Neural cell (in vitro differentiated cells): ENCODE data around the gene UVRAG. TPM values are rescaled to one million over a fixed set of nuclear protein-coding genes. Genes with fewer than 3 reads are reported as not detected.

ENCODE experiments used
- H2AFZ ChIP-seq: fragments of 200-600, 300-800 bp; sonication (generic), shearing (Covaris generic); 2 replicates; pipeline ENCODE4 v1.6.0; 2014; ENCODE audit warnings: low read depth, mild to moderate bottlenecking, antibody characterized with exemption, low read length, moderate library complexity
- H3F3A ChIP-seq: fragments of 200-600 bp; shearing (Covaris generic); 2 replicates; pipeline ENCODE4 v1.6.1; 2016; ENCODE audit warnings: mild to moderate bottlenecking, moderate library complexity, mixed read lengths, antibody characterized with exemption, low read length; ENCODE audit not compliant: insufficient read depth, poor library complexity, severe bottlenecking
- H3K27ac ChIP-seq: fragments of 200-600, 300-800 bp; sonication (generic), shearing (Covaris generic); 2 replicates; pipeline ENCODE4 v1.5.1; 2014; ENCODE audit warnings: mild to moderate bottlenecking, low read length, moderate library complexity
- H3K27me3 ChIP-seq: fragments of 300-800, 200-600 bp; sonication (generic), shearing (Covaris generic); 2 replicates; pipeline ENCODE4 v1.6.0; 2014; ENCODE audit warnings: mild to moderate bottlenecking, low read depth, low read length, moderate library complexity; ENCODE audit not compliant: insufficient read depth
- H3K36me3 ChIP-seq: fragments of 300-800, 200-600 bp; sonication (generic), shearing (Covaris generic); 2 replicates; pipeline ENCODE4 v1.5.1; 2014; ENCODE audit warnings: mild to moderate bottlenecking, antibody characterized with exemption, low read length, moderate library complexity; ENCODE audit not compliant: insufficient read depth
- H3K4me2 ChIP-seq: fragments of 300-800, 200-600 bp; sonication (generic), shearing (Covaris generic); 2 replicates; pipeline ENCODE4 v1.6.0; 2014; ENCODE audit warnings: mild to moderate bottlenecking, low read length
- H3K4me3 ChIP-seq: fragments of 300-800, 200-600 bp; sonication (generic), shearing (Covaris generic); 2 replicates; pipeline ENCODE4 v1.5.1; 2014; ENCODE audit warnings: mild to moderate bottlenecking, low read length, moderate library complexity
- H3K79me2 ChIP-seq: fragments of 200-600 bp; shearing (Covaris generic); replicated peaks from 2 replicates; pipeline ENCODE4 v1.6.0; 2014; ENCODE audit warnings: mild to moderate bottlenecking, low read length, moderate library complexity; ENCODE audit not compliant: insufficient read depth
- H3K9ac ChIP-seq: fragments of 300-800, 200-600 bp; sonication (generic), shearing (Covaris generic); 2 replicates; pipeline ENCODE4 v1.6.1; 2016; ENCODE audit warnings: mild to moderate bottlenecking, low read length, mixed read lengths
- H3K9me2 ChIP-seq: fragments of 200-600 bp; shearing (Covaris generic); 2 replicates; pipeline ENCODE4 v1.6.1; 2016; ENCODE audit warnings: mild to moderate bottlenecking, low read length, mixed read lengths; ENCODE audit not compliant: insufficient read depth
- H3K9me3 ChIP-seq: fragments of 200-600, 300-800 bp; sonication (generic), shearing (Covaris generic); 2 replicates; pipeline ENCODE4 v1.6.1; 2016; ENCODE audit warnings: mild to moderate bottlenecking, mixed run types, low read length, moderate library complexity, mixed read lengths
- H4K20me1 ChIP-seq: fragments of 200-600 bp; shearing (Covaris generic); 2 replicates; pipeline ENCODE4 v1.6.1; 2016; ENCODE audit warnings: mild to moderate bottlenecking, mixed run types; ENCODE audit not compliant: insufficient read depth
- EP300 ChIP-seq: fragments of 450-650 bp; conservative IDR thresholded peaks from 2 replicates; pipeline ENCODE4 v1.6.1; 2014; ENCODE audit warnings: antibody characterized with exemption, mild to moderate bottlenecking, moderate library complexity; ENCODE audit not compliant: poor library complexity, severe bottlenecking
- EZH2 ChIP-seq: fragments of 200-600, 300-800 bp; shearing (Covaris generic), sonication (generic); IDR thresholded peaks from 2 replicates; pipeline ENCODE4 v1.6.1; 2014; ENCODE audit warnings: antibody characterized with exemption, low read length, borderline replicate concordance, mild to moderate bottlenecking; ENCODE audit not compliant: insufficient read depth, poor library complexity, severe bottlenecking
- MXI1 ChIP-seq: fragments of 450-650 bp; conservative IDR thresholded peaks from 2 replicates; pipeline ENCODE4 v1.6.1; 2014; ENCODE audit warnings: antibody characterized with exemption, mild to moderate bottlenecking; ENCODE audit not compliant: poor library complexity, severe bottlenecking
- POLR2AphosphoS5 ChIP-seq: IDR thresholded peaks from 2 replicates; pipeline ENCODE4 v1.6.1; 2012
- RAD21 ChIP-seq: fragments of 450-650 bp; conservative IDR thresholded peaks from 2 replicates; pipeline ENCODE4 v1.6.1; 2014; ENCODE audit warnings: antibody characterized with exemption, mild to moderate bottlenecking, moderate library complexity
- SMC3 ChIP-seq: fragments of 450-650 bp; conservative IDR thresholded peaks from 2 replicates; pipeline ENCODE4 v1.6.1; 2014; ENCODE audit warnings: antibody characterized with exemption, mild to moderate bottlenecking, moderate library complexity; ENCODE audit not compliant: poor library complexity
- TAF1 ChIP-seq: IDR thresholded peaks from 2 replicates; pipeline ENCODE4 v1.6.1; 2012; ENCODE audit warnings: low read depth
- polyA plus RNA-seq: library from polyadenylated mRNA; depleted of rRNA; stranded (reverse); fragments of >200 nt; gene quantifications from 2 replicates; pipeline ENCODE4 v1.2.3, GENCODE V29; 2014
- TF ChIP-seq, protein P1 (sequence below): fragments of 450-650 bp; IDR thresholded peaks from 2 replicates; pipeline ENCODE4 v1.5.1; 2014; ENCODE audit warnings: antibody characterized with exemption, mild to moderate bottlenecking, moderate library complexity; ENCODE audit not compliant: poor library complexity, severe bottlenecking
- TF ChIP-seq, protein P2 (sequence below): IDR thresholded peaks from 2 replicates; pipeline ENCODE4 v1.6.1; 2012; ENCODE audit warnings: borderline replicate concordance

The UVRAG gene
- polyA plus RNA-seq, 1 donor from 2014 or later = 31.6 TPM

DNA sequence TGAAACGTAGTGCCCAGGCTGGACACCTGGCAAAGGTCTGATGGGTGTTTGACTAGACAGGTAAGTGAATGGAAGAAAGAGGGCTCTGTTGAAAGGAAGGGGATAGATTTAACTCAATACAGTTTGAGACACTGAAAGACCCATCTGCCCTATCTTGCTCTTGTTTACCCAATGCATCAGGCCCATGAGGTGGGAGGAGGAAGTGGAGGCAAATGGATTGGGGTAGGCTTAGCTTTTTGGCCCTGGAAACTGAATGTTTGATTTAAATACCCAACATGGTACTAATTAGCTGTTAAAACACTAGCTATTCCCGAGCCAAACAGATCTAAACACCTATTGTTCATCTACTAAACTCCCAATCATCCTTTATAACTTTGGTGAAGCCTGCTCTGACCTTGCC lies 3.5 kb upstream of the UVRAG start:
- no peak for TF ChIP-seq EZH2
- TF ChIP-seq, protein P1, sequence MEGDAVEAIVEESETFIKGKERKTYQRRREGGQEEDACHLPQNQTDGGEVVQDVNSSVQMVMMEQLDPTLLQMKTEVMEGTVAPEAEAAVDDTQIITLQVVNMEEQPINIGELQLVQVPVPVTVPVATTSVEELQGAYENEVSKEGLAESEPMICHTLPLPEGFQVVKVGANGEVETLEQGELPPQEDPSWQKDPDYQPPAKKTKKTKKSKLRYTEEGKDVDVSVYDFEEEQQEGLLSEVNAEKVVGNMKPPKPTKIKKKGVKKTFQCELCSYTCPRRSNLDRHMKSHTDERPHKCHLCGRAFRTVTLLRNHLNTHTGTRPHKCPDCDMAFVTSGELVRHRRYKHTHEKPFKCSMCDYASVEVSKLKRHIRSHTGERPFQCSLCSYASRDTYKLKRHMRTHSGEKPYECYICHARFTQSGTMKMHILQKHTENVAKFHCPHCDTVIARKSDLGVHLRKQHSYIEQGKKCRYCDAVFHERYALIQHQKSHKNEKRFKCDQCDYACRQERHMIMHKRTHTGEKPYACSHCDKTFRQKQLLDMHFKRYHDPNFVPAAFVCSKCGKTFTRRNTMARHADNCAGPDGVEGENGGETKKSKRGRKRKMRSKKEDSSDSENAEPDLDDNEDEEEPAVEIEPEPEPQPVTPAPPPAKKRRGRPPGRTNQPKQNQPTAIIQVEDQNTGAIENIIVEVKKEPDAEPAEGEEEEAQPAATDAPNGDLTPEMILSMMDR = no peak
- TF ChIP-seq EP300 = no peak
- no peak for TF ChIP-seq RAD21
- no peak for TF ChIP-seq TAF1
- TF ChIP-seq POLR2AphosphoS5 = no peak
- TF ChIP-seq SMC3 = no peak
- no peak for TF ChIP-seq MXI1
- TF ChIP-seq, protein P2, sequence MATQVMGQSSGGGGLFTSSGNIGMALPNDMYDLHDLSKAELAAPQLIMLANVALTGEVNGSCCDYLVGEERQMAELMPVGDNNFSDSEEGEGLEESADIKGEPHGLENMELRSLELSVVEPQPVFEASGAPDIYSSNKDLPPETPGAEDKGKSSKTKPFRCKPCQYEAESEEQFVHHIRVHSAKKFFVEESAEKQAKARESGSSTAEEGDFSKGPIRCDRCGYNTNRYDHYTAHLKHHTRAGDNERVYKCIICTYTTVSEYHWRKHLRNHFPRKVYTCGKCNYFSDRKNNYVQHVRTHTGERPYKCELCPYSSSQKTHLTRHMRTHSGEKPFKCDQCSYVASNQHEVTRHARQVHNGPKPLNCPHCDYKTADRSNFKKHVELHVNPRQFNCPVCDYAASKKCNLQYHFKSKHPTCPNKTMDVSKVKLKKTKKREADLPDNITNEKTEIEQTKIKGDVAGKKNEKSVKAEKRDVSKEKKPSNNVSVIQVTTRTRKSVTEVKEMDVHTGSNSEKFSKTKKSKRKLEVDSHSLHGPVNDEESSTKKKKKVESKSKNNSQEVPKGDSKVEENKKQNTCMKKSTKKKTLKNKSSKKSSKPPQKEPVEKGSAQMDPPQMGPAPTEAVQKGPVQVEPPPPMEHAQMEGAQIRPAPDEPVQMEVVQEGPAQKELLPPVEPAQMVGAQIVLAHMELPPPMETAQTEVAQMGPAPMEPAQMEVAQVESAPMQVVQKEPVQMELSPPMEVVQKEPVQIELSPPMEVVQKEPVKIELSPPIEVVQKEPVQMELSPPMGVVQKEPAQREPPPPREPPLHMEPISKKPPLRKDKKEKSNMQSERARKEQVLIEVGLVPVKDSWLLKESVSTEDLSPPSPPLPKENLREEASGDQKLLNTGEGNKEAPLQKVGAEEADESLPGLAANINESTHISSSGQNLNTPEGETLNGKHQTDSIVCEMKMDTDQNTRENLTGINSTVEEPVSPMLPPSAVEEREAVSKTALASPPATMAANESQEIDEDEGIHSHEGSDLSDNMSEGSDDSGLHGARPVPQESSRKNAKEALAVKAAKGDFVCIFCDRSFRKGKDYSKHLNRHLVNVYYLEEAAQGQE = no peak
- H2AFZ ChIP-seq = no peak overlapping the region
- no peaks in the 10 kb centered on the region for H3K9me3 ChIP-seq
- H3F3A ChIP-seq = peaks cover 3% of the 10 kb centered on the region
- peaks cover 9% of the 10 kb centered on the region for H3K79me2 ChIP-seq
- H3K9me2 ChIP-seq = no peaks in the 10 kb centered on the region
- no peak overlapping the region for H3K27ac ChIP-seq
- no peak overlapping the region for H3K9ac ChIP-seq
- no peak overlapping the region for H3K4me3 ChIP-seq
- H3K27me3 ChIP-seq = no peaks in the 10 kb centered on the region
- no peaks in the 10 kb centered on the region for H4K20me1 ChIP-seq
- no peaks in the 10 kb centered on the region for H3K36me3 ChIP-seq
- no peak overlapping the region for H3K4me2 ChIP-seq

DNA sequence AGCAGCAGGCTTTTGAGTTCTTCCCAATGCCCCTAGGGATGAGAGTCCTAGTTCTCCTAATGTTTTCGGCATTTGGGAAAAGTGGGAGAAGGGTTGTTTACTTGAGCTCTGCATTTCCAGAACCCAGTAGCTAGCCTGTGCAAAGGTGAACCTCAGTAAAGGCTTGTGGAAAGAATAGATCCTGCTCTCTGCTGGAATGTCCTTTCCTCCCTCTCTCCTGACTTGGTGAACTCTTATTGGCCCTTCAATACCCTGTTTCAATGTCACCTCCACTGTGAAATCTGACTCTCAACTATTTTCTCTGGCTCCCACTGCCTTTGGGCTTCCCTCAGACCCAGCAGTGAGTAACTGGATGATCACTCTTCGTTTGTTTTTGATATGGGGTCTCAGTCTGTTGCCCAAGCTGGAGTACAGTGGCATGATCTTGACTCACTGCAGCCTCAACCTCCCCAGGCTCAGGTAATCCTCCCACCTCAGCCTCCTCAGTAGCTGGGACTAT lies 2.4 kb upstream of the UVRAG start:
- H4K20me1 ChIP-seq = no peaks in the 10 kb centered on the region
- H3F3A ChIP-seq = peaks cover 3% of the 10 kb centered on the region
- no peaks in the 10 kb centered on the region for H3K9me2 ChIP-seq
- H3K36me3 ChIP-seq = no peaks in the 10 kb centered on the region
- no peak overlapping the region for H3K4me3 ChIP-seq
- no peak overlapping the region for H3K27ac ChIP-seq
- no peak overlapping the region for H3K4me2 ChIP-seq
- H3K9me3 ChIP-seq = no peaks in the 10 kb centered on the region
- H3K79me2 ChIP-seq = peaks cover 18% of the 10 kb centered on the region
- H2AFZ ChIP-seq = no peak overlapping the region
- TF ChIP-seq, protein P1 = no peak
- TF ChIP-seq TAF1 = no peak
- no peak for TF ChIP-seq RAD21
- TF ChIP-seq EP300 = no peak
- no peak for TF ChIP-seq EZH2
- TF ChIP-seq MXI1 = no peak
- TF ChIP-seq, protein P2 = no peak
- no peak for TF ChIP-seq SMC3
- TF ChIP-seq POLR2AphosphoS5 = no peak
- H3K27me3 ChIP-seq = no peaks in the 10 kb centered on the region
- H3K9ac ChIP-seq = no peak overlapping the region
